GM12875 (cell line): ENCODE data around the gene AIP.

Experiments
- H3K4me3 ChIP-seq: one replicate; pipeline ENCODE4 v1.5.1; 2011; ENCODE audit warnings: low read depth, low read length, control low read depth
- TF ChIP-seq, protein P1 (sequence below): IDR thresholded peaks from 2 replicates; pipeline ENCODE4 v1.5.1; 2011; ENCODE audit warnings: low read depth, mild to moderate bottlenecking, control low read depth, inconsistent platforms, low read length, moderate library complexity, borderline replicate concordance; ENCODE audit not compliant: insufficient read depth

Gene AIP

DNA sequence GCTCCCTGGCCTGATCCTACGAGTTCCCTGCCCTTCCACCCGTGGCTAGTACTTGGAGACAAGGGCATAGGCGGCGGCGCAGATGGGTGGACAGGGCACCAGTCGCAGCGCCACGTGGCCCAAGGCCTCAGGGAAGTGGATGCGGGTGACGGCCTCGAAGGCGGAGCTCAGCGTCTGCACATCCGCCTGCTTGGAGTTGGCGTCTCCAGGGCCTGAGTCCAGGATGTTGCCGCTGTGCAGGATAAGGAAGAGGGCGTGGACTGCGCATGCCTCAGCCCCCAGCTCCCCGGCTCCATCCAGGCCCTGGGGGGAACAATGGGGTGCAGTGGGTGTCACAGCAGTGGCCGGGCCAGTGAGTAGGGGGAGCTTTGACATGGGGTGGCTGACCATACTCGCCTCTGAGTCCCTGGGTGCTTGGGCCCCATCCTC lies 15.7 kb downstream of the AIP start:
- H3K4me3 ChIP-seq: no peak overlapping the region
- TF ChIP-seq, protein P1, sequence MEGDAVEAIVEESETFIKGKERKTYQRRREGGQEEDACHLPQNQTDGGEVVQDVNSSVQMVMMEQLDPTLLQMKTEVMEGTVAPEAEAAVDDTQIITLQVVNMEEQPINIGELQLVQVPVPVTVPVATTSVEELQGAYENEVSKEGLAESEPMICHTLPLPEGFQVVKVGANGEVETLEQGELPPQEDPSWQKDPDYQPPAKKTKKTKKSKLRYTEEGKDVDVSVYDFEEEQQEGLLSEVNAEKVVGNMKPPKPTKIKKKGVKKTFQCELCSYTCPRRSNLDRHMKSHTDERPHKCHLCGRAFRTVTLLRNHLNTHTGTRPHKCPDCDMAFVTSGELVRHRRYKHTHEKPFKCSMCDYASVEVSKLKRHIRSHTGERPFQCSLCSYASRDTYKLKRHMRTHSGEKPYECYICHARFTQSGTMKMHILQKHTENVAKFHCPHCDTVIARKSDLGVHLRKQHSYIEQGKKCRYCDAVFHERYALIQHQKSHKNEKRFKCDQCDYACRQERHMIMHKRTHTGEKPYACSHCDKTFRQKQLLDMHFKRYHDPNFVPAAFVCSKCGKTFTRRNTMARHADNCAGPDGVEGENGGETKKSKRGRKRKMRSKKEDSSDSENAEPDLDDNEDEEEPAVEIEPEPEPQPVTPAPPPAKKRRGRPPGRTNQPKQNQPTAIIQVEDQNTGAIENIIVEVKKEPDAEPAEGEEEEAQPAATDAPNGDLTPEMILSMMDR: no peak

DNA sequence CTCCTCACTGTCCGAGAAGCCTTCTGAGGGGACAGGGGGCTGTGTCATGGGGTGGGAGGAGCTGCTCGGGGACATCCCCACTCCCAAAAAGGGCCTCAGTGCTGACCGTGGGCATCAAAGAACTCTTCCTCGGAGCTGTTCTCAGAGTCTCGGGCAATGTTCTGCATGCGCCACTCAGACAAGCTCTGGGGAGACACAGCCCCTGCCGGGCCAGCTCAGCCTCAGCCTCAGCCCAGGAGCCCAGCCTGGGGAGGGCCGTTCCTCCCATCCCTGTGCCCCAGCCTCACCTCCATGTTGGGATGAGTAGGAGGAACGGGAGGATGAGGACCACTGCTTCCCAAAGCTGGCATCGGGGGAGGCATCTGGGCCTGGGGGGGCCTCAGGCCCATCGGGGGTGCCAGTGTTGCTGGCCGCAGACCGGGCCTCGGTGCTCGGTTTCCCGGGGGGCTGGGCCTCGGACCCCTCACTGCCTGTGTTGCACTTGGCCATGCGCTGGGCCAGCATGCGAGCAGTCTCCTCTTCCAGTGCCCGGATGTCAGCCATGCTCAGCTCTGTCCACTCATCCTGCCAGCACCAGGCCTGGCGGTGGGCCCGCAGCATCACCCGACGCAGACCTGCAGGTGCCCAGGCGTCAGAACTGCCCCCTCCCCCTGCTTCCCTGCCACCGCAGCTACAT lies 17.1 kb downstream of the AIP start:
- no peak overlapping the region for H3K4me3 ChIP-seq
- TF ChIP-seq, protein P1: no peak

DNA sequence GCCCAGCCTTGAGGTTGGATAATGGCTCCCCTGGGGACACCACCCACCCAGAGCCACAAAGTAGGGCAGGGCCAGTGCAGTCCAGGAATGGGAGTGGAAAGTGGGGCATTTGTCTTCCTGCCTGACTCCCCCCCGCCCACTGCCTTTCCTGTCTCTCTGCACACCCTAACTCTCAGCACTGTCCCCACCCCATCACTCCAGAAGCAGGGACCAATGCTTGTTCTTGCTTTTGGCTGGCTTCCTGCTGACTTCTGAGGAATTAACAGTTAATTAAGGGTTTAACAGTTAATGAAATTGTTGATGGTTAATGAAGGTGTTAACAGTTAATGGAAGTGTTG lies 17.6 kb downstream of the AIP start:
- TF ChIP-seq, protein P1: no peak
- H3K4me3 ChIP-seq: no peak overlapping the region

DNA sequence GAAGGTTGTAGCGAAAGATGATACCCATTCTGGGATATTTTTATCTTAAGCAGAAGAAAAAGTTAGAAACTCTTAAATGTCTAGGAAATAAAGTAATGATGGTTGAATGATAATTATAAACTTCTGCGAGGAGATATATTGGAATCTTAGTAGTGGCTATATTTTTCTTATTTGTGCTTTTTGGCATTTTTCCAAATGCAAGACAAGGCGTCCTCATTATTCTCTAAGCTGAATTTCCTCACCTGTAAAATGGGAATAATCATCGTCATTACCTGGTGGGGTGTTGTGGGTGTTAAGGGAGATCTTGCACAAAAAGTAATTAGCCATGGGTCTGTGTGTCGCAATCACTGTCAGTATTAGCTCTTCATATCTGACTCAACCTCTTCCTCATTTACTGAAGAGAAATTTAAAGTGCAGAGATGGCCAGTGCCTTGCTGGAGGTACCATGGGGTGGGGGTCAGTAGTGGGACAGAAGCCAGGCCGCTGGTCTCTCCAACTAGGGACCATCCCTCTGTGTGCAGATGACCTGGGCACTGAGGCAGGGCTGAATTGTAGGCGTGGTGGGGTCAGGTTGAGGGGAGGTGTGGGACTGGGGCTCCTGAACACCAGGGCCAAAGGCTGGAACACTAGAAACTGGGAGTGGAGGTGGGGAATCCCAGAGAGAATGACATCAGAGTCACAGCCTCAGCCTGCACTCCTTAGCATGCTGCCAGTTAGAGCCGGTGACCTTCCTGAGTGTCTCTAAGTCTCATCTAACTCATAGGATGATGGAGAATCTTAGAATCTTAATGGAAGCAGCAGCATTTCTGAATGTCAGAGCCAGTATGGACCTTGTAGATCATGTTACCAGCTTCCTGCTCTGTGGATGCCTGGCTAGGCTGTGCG lies 18.2 kb downstream of the AIP start:
- TF ChIP-seq, protein P1: no peak
- H3K4me3 ChIP-seq: no peak overlapping the region

DNA sequence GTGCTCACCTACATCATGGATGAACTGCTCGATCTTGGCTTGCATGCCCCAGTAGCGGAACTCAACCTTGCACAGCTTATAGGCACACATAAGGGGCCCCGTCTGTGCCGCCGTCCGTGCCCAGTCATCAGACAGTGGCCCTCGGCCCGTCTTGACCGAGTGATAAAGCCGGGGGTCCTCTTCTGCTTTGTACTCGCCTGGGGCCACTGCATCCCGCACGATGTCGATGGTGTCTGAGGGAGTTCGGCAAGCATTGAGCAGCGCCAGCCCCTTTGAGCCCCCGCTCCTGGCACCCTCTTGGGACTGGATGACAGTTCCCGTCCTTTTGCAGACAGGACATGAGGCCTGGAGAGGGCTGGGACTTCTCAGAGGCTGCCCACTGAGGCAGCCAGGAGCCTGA lies 19.0 kb downstream of the AIP start:
- H3K4me3 ChIP-seq: no peak overlapping the region
- TF ChIP-seq, protein P1: no peak

DNA sequence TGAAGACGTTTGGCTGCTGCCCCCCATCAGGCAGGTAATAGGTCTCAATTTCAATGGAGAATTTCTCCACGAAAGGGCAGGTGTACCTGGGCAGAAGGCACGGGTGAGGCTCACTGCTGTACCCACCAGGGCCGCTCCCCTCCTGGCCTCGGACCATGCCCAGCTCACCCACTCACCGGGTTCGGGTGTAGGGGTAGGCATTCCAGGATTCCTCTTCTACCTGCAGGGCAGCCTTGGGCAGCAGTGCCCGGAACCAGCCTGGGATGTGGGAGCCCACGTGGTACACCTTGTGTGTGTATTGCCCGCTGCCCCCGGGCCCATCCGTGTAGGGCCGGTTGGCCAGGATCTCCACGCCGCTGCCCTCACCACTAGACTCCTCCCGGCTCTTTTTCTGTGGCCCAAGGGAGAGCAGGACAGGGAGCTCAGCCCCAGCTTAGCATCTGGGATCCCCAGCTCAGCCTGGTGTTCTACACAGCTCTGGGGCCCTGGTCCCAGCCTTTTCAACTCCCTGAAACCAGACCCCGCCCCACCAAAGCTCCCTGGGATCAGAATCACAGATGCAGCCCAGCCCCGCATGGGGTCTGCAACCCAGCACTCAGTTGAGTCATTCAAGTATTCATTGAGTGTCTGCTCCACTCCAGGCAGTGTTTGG lies 19.6 kb downstream of the AIP start:
- H3K4me3 ChIP-seq: no peak overlapping the region
- TF ChIP-seq, protein P1: no peak
